Adipocyte (in vitro differentiated cells): ENCODE results near the gene ARPIN.
"Not testable (repeated sequence)": the region's sequence is repeated elsewhere in the genome, so short reads cannot be mapped to it uniquely, and the experiment has no call there.

ENCODE experiments used
- DNase-seq: peaks from one replicate; pipeline ENCODE4 v3.0.0-alpha.2; 2015; ENCODE audit warnings: low read depth
- H3K27me3 ChIP-seq: replicated peaks from 2 replicates; pipeline ENCODE4 v1.7.0; 2013; ENCODE audit warnings: mild to moderate bottlenecking, low read length, moderate library complexity; ENCODE audit not compliant: control insufficient read depth, insufficient read depth
- H3K36me3 ChIP-seq: 2 replicates; pipeline ENCODE4 v1.7.0; 2013; ENCODE audit warnings: low read length, mild to moderate bottlenecking, moderate library complexity; ENCODE audit not compliant: control insufficient read depth, insufficient read depth, severe bottlenecking
- H3K4me1 ChIP-seq: 2 replicates; pipeline ENCODE4 v1.7.0; 2013; ENCODE audit warnings: mild to moderate bottlenecking, low read length, moderate library complexity; ENCODE audit not compliant: control insufficient read depth, insufficient read depth
- H3K4me3 ChIP-seq: 2 replicates; pipeline ENCODE4 v1.7.0; 2013; ENCODE audit warnings: mild to moderate bottlenecking, low read length, moderate library complexity
- H3K9ac ChIP-seq: 2 replicates; pipeline ENCODE4 v1.7.0; 2013; ENCODE audit warnings: mild to moderate bottlenecking, low read length, moderate library complexity
- H3K9me3 ChIP-seq: 2 replicates; pipeline ENCODE4 v1.7.0; 2013; ENCODE audit warnings: mild to moderate bottlenecking, low read length, moderate library complexity; ENCODE audit not compliant: control insufficient read depth

ARPIN gene

GRCh38 chr15:89875741-89876140 lies 37.0 kb downstream of the ARPIN start:
- Histone ChIP-seq H3K4me1 (peaks cover 21% of the 10 kb centered on the region), H3K36me3 (peaks cover 63% of the 10 kb centered on the region), H3K9ac (peak overlapping the region; percentile 38), H3K27me3 (no peaks in the 10 kb centered on the region), H3K4me3 (no peak overlapping the region), H3K9me3 (no peaks in the 10 kb centered on the region)
- no peak for DNase-seq

GRCh38 chr15:89874926-89875564 lies 37.7 kb downstream of the ARPIN start:
- peaks cover 21% of the 10 kb centered on the region for H3K4me1 ChIP-seq
- H3K4me3 ChIP-seq: no peak overlapping the region
- DNase-seq: peak; percentile 91
- no peaks in the 10 kb centered on the region for H3K27me3 ChIP-seq
- H3K36me3 ChIP-seq: peaks cover 63% of the 10 kb centered on the region
- peak overlapping the region; percentile 38 for H3K9ac ChIP-seq
- H3K9me3 ChIP-seq: no peaks in the 10 kb centered on the region

- no peak for DNase-seq
- Histone ChIP-seq H3K4me1 (peaks cover 6% of the 10 kb centered on the region), H3K4me3 (no peak overlapping the region), H3K9ac (no peak overlapping the region), H3K27me3 (no peaks in the 10 kb centered on the region), H3K9me3 (no peaks in the 10 kb centered on the region), H3K36me3 (peaks cover 38% of the 10 kb centered on the region)
Measured at GRCh38 chr15:89870688-89871288, 42.0 kb downstream of the ARPIN start.

- H3K4me1 ChIP-seq: peaks cover under 1% of the 10 kb centered on the region
- H3K36me3 ChIP-seq: peaks cover 37% of the 10 kb centered on the region
- H3K9ac ChIP-seq: no peak overlapping the region
- no peaks in the 10 kb centered on the region for H3K27me3 ChIP-seq
- no peaks in the 10 kb centered on the region for H3K9me3 ChIP-seq
- H3K4me3 ChIP-seq: no peak overlapping the region
- no peak for DNase-seq
Measured at GRCh38 chr15:89870006-89870405, 42.7 kb downstream of the ARPIN start.

- H3K4me1 ChIP-seq, H3K27me3 ChIP-seq, H3K4me3 ChIP-seq, H3K9me3 ChIP-seq, DNase-seq, H3K9ac ChIP-seq: not testable (repeated sequence)
- peaks cover 37% of the 10 kb centered on the region for H3K36me3 ChIP-seq
Measured at GRCh38 chr15:89869490-89869889, 43.3 kb downstream of the ARPIN start.

GRCh38 chr15:89864958-89865739 lies 47.6 kb downstream of the ARPIN start:
- Histone ChIP-seq H3K9me3 (no peaks in the 10 kb centered on the region), H3K36me3 (peaks cover 37% of the 10 kb centered on the region), H3K9ac (peak overlapping the region; percentile 53), H3K4me3 (no peak overlapping the region), H3K4me1 (peaks cover 22% of the 10 kb centered on the region), H3K27me3 (no peaks in the 10 kb centered on the region)
- no peak for DNase-seq

- Histone ChIP-seq H3K4me1 (peaks cover 22% of the 10 kb centered on the region), H3K9me3 (no peaks in the 10 kb centered on the region), H3K4me3 (no peak overlapping the region), H3K27me3 (no peaks in the 10 kb centered on the region), H3K36me3 (peaks cover 35% of the 10 kb centered on the region), H3K9ac (peak overlapping the region; percentile 53)
- peak; percentile 45 for DNase-seq
Measured at GRCh38 chr15:89863918-89864317, 48.8 kb downstream of the ARPIN start.

GRCh38 chr15:89860891-89861290 lies 51.9 kb downstream of the ARPIN start:
- H3K4me3 ChIP-seq: no peak overlapping the region
- no peaks in the 10 kb centered on the region for H3K9me3 ChIP-seq

GRCh38 chr15:89860431-89860830 lies 52.3 kb downstream of the ARPIN start:
- H3K9ac ChIP-seq: no peak overlapping the region
- no peaks in the 10 kb centered on the region for H3K27me3 ChIP-seq
- peaks cover 48% of the 10 kb centered on the region for H3K36me3 ChIP-seq
- DNase-seq: no peak
- H3K4me3 ChIP-seq: no peak overlapping the region
- peaks cover 22% of the 10 kb centered on the region for H3K4me1 ChIP-seq
- H3K9me3 ChIP-seq: no peaks in the 10 kb centered on the region

More at GRCh38 chr15:89860891-89861290, 51.9 kb downstream of the ARPIN start:
- Histone ChIP-seq H3K36me3 (peaks cover 52% of the 10 kb centered on the region), H3K27me3 (no peaks in the 10 kb centered on the region), H3K4me1 (peaks cover 22% of the 10 kb centered on the region), H3K9ac (no peak overlapping the region)
- DNase-seq: no peak

- Histone ChIP-seq H3K4me1 (peaks cover 11% of the 10 kb centered on the region), H3K9ac (no peak overlapping the region), H3K9me3 (no peaks in the 10 kb centered on the region), H3K27me3 (no peaks in the 10 kb centered on the region), H3K36me3 (peaks cover 45% of the 10 kb centered on the region), H3K4me3 (no peak overlapping the region)
- no peak for DNase-seq
Measured at GRCh38 chr15:89858661-89859458, 53.9 kb downstream of the ARPIN start.

- no peaks in the 10 kb centered on the region for H3K27me3 ChIP-seq
- H3K9ac ChIP-seq: no peak overlapping the region
- DNase-seq: no peak
- no peak overlapping the region for H3K4me3 ChIP-seq
- H3K36me3 ChIP-seq: peaks cover 39% of the 10 kb centered on the region
- H3K4me1 ChIP-seq: no peaks in the 10 kb centered on the region
- no peaks in the 10 kb centered on the region for H3K9me3 ChIP-seq
Measured at GRCh38 chr15:89857673-89858072, 55.1 kb downstream of the ARPIN start.
